Small intestine (tissue), 7 donors: ENCODE results near the gene MMRN1. TPM values are rescaled to one million over a fixed set of nuclear protein-coding genes. Genes with fewer than 3 reads are reported as not detected.

ENCODE experiments used
- DNase-seq, 2 donors: peaks; one replicate each; pipeline versions ENCODE4 v3.0.0 to v3.0.0-alpha.2; 2013
- FAIRE-seq: peaks from 2 replicates; lab custom pipeline; 2012; peaks lifted over from hg19 to GRCh38; lab: Jason Lieb, UNC
- H3K27ac ChIP-seq, 3 donors: one replicate each; pipeline ENCODE4 v1.5.1; 2013; ENCODE audit warnings: low read length in 2 of 3, mild to moderate bottlenecking in 2 of 3, control low read depth in 1 of 3, inconsistent platforms in 1 of 3, low read depth in 1 of 3, moderate library complexity in 1 of 3
- H3K27me3 ChIP-seq, 3 donors: one replicate each; pipeline ENCODE4 v1.6.1; 2013; ENCODE audit warnings: low read length in 3 of 3, inconsistent platforms in 1 of 3; ENCODE audit not compliant: control insufficient read depth in 3 of 3, insufficient read depth in 3 of 3
- H3K36me3 ChIP-seq, 3 donors: one replicate each; pipeline ENCODE4 v1.6.1; 2013; ENCODE audit warnings: low read length in 3 of 3, inconsistent platforms in 1 of 3, low read depth in 1 of 3, mild to moderate bottlenecking in 1 of 3, moderate library complexity in 1 of 3; ENCODE audit not compliant: control insufficient read depth in 3 of 3, insufficient read depth in 2 of 3
- H3K4me1 ChIP-seq, 3 donors: one replicate each; pipeline ENCODE4 v1.6.1; 2013; ENCODE audit warnings: low read length in 2 of 3, inconsistent platforms in 1 of 3, low read depth in 1 of 3, mild to moderate bottlenecking in 1 of 3, moderate library complexity in 1 of 3; ENCODE audit not compliant: control insufficient read depth in 3 of 3, insufficient read depth in 2 of 3
- H3K4me3 ChIP-seq, 3 donors: one replicate each; pipeline ENCODE4 v1.5.1; 2013; ENCODE audit warnings: low read length in 3 of 3, control low read depth in 1 of 3, inconsistent platforms in 1 of 3, low read depth in 1 of 3, mild to moderate bottlenecking in 1 of 3, moderate library complexity in 1 of 3
- H3K9me3 ChIP-seq, 2 donors: one replicate each; pipeline ENCODE4 v1.6.1; 2013; ENCODE audit warnings: low read depth in 1 of 2, low read length in 1 of 2; ENCODE audit not compliant: control insufficient read depth in 2 of 2, insufficient read depth in 1 of 2
- WGBS, 3 donors: extraction: QIAGEN DNeasy Blood & Tissue Kit; methylation state at CpG; one replicate each; pipeline ENCODE4 v1.1.7; 2013; 5-methylcytosine and 5-hydroxymethylcytosine counted together
- polyA plus RNA-seq, 4 donors: library from polyadenylated mRNA; stranded (reverse) in 3 of 4; unstranded in 1 of 4; fragments of 200-250 nt in 3 of 4; fragments of 120-200 nt in 1 of 4; gene quantifications; one replicate each; pipeline versions ENCODE4 v1.2.1 to v1.2.3, GENCODE V29; 2013
- donor health status: healthy with polysubstance abuse.
- donor health status: control.
- donor health status: control.
- donor health status: Bipolar disorder and iron deficiency.
- donor health status: healthy.

MMRN1 gene
- polyA plus RNA-seq, 4 donors = 0.22 to 66.4 (median 3.5) TPM

DNA sequence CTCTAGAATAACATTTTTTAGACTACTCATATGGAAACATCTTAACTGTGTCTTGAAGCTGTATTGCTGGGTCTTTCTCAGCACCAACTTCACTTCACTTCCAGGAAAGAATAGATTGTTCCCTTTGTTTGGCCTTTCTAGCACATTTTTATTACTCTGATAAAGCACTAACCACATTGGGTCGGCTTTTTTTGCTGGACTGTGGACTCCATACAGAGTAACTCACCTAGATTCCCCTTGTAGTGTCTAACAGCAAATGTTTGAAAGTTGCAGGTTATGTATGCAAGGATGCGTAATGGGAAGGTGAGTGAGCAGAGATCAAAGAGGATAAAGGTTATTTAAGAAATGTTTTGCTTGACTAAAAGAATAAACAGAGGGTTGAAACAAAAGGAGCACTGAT, 101.2 kb downstream of the MMRN1 start:
- 11 to 54% (median 36%) methylated on average over 2 of the region's 2 CpGs for WGBS, 3 donors
- Histone ChIP-seq H3K4me3 (no peak overlapping the region), H3K36me3 (no peaks in the 10 kb centered on the region), H3K27ac (peak overlapping the region in 1 of 3 donors; percentile 53), H3K27me3 (no peaks in the 10 kb centered on the region), H3K9me3 (no peaks in the 10 kb centered on the region), H3K4me1 (peaks cover 3 to 39% (median 9%) of the 10 kb centered on the region in 3 donors)
- FAIRE-seq (no peak), DNase-seq (peak; percentile 68 to 78)

DNA sequence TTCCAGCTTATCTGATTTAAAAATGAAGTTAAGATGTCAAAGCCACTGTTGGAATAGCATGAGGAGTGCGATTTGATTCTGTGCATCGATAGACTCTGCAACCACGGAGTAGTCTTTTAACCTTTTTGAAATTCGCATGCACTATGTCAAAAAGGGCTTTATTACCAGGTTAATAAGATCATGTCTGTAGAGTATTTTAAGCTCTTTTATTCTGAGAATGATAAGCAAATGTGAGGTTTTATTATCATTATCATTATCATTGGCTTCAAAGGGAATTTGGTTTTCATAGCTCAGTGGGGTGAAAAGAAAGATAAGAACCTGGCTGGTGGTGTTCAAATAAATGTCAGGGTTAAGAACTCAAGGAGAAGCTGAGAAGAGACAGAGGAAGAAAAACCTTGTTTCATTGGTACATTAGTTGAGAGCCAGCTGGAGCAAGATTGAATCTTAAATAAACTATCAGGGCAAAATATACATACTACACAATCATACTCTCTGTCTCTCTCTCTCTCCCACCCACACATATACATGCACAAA, 102.6 kb downstream of the MMRN1 start:
- no peaks in the 10 kb centered on the region for H3K27me3 ChIP-seq
- WGBS, 3 donors = 35 to 68% (median 66%) methylated on average over 4 of the region's 4 CpGs
- no peak for FAIRE-seq
- peaks cover 3 to 37% (median 9%) of the 10 kb centered on the region in 3 donors for H3K4me1 ChIP-seq
- no peaks in the 10 kb centered on the region for H3K9me3 ChIP-seq
- H3K4me3 ChIP-seq = no peak overlapping the region
- H3K36me3 ChIP-seq = no peaks in the 10 kb centered on the region
- H3K27ac ChIP-seq = no peak overlapping the region
- DNase-seq = no peak

DNA sequence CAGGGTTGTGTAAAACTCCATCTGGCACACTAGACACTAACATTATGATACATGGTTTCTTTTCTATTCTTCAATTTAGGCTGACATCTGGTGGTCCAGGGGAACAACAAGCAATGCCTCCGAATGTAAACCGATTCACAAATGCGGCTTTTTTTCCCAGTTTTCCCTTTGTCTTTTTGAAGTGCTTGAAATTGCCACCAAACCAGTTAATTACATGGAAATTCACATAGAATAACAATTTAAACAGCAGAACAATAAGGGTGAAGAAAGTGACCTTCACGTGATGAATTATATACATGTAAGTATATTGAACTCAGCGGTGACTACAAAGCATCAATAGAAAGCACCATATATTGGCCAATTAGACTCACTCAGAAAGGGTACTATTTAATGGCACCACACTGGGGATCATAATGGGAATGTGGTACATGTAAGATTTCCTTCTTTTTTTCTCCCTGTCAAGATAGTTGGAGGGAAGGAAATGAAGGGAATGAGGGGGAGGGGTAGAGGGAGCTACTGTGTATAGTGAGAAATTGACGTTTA, 103.9 kb downstream of the MMRN1 start:
- peaks cover 3 to 31% (median 9%) of the 10 kb centered on the region in 3 donors for H3K4me1 ChIP-seq
- no peak overlapping the region for H3K27ac ChIP-seq
- 62 to 78% (median 74%) methylated on average over 6 of the region's 6 CpGs for WGBS, 3 donors
- H3K9me3 ChIP-seq = no peaks in the 10 kb centered on the region
- FAIRE-seq (no peak), DNase-seq (no peak)
- no peaks in the 10 kb centered on the region for H3K27me3 ChIP-seq
- no peak overlapping the region for H3K4me3 ChIP-seq
- no peaks in the 10 kb centered on the region for H3K36me3 ChIP-seq

DNA sequence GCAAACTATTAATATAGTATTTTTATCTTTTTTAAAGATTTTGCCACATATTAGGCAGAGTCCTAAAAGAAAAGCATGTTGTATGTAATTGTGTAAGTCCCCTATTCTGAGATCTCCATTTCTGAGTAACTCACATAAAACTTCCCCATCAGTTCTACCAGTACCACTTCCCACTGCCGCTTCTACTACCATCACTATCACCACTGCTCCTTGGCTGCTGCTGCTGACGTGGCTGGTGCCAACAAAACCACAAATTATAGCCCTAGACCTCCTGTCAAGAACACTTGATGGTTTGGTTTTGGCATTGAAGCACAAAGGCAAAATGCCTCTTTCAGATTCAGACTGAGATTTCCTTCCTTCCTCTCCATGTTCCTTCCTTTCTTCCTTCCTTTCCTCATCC, 106.4 kb downstream of the MMRN1 start:
- H3K9me3 ChIP-seq = no peaks in the 10 kb centered on the region
- H3K4me1 ChIP-seq = peaks cover 0 to 13% (median 3%) of the 10 kb centered on the region in 3 donors
- no peak overlapping the region for H3K4me3 ChIP-seq
- FAIRE-seq (no peak), DNase-seq (no peak)
- 22 to 43% (median 30%) methylated on average over 2 of the region's 2 CpGs for WGBS, 3 donors
- no peaks in the 10 kb centered on the region for H3K27me3 ChIP-seq
- no peak overlapping the region for H3K27ac ChIP-seq
- H3K36me3 ChIP-seq = no peaks in the 10 kb centered on the region

DNA sequence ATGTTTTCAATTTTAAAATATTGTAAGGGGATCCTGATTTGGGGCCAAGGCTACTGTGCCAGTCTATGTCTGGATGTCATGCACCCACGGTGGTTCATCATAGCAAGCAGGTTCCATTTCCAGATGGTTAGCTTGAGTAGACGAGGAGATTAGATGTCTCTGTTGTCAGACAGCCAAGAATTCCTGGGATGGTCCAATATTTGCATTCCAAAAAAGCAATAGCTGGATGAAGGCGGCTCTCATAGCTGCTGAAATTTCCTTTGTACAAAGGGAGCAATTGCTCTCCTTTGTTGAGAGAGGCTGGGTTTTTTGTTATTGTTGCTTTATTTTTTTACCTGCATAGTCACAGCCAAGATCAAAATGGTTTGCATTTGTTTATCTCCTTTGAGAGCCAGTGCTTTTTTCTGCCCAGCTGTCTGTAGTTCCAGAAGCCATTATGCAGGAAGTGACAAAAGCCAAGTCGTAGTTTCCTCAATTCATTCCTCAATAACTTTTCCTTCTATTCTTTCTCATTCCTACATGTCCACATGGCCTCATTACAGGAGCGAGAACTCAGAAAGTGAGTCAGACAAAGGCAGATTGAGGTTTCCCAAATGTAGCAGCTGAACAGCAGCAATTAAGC, 107.9 kb downstream of the MMRN1 start:
- Histone ChIP-seq H3K27ac (no peak overlapping the region), H3K9me3 (no peaks in the 10 kb centered on the region), H3K27me3 (no peaks in the 10 kb centered on the region), H3K36me3 (no peaks in the 10 kb centered on the region), H3K4me1 (peaks cover 0 to 3% (median 2%) of the 10 kb centered on the region in 3 donors), H3K4me3 (no peak overlapping the region)
- no peak for DNase-seq
- 64 to 74% (median 65%) methylated on average over 5 of the region's 5 CpGs for WGBS, 3 donors
- FAIRE-seq = no peak

Other genes with a start within 250 kb of the MMRN1 start
- gene SNCA, start 57.7 kb upstream of the MMRN1 start, polyA plus RNA-seq = 10 to 100 TPM in 1 of 4 donors, 1 to 10 TPM in 2, under 1 TPM in 1; 0.89 to 12.7 (median 3.1) TPM
- 1 to 10 TPM; 3.5 to 8.7 (median 5.7) TPM for gene CCSER1, start 232.5 kb downstream of the MMRN1 start, polyA plus RNA-seq